Measurements from ENCODE around the gene CEP112. TPM values are rescaled to one million over a fixed set of nuclear protein-coding genes. Genes with fewer than 3 reads are reported as not detected.

CEP112 gene
- total RNA-seq, 6 donors from 2014 or later: 14.3 to 70.2 (median 31.0) TPM

GRCh38 chr17:66192378-66192687 lies 400 bp upstream of the CEP112 start:
- Histone ChIP-seq H3K9me3 (no peaks in the 10 kb centered on the region), H3K36me3 (no peaks in the 10 kb centered on the region), H3K27ac (peak overlapping the region; percentile 63 to 85 (median 78)), H3K27me3 (no peaks in the 10 kb centered on the region), H3K4me3 (peak overlapping the region; percentile 62 to 74 (median 70)), H3K4me1 (peaks cover 4 to 30% (median 12%) of the 10 kb centered on the region in 4 donors)
- TF ChIP-seq EP300 (IDR thresholded peaks at IDR 0.05) (no peak), CTCF (IDR thresholded peaks at IDR 0.05) (no peak), POLR2AphosphoS5 (IDR thresholded peaks at IDR 0.05) (no peak)
- 3 to 4% methylated on average over 10 of the region's 10 CpGs for WGBS, 2 donors
- DNase-seq (no peak), ATAC-seq (ENCODE audit: low FRiP score in 2 of 2) (no peak)

- ATAC-seq (ENCODE audit: low FRiP score in 2 of 2) (peak; percentile 6 to 39), DNase-seq (no peak)
- Histone ChIP-seq H3K4me1 (peaks cover 4 to 30% (median 12%) of the 10 kb centered on the region in 4 donors), H3K9me3 (no peaks in the 10 kb centered on the region), H3K27me3 (no peaks in the 10 kb centered on the region), H3K27ac (peak overlapping the region; percentile 63 to 85 (median 78)), H3K36me3 (no peaks in the 10 kb centered on the region), H3K4me3 (peak overlapping the region; percentile 62 to 74 (median 70))
- 19 to 22% methylated on average over 15 to 16 of the region's 16 CpGs for WGBS, 2 donors
- TF ChIP-seq EP300 (IDR thresholded peaks at IDR 0.05): no peak
- no peak for TF ChIP-seq POLR2A (IDR thresholded peaks at IDR 0.05)
- no peak for TF ChIP-seq POLR2AphosphoS5 (IDR thresholded peaks at IDR 0.05)
Measured at GRCh38 chr17:66190738-66191592, 968 bp downstream of the CEP112 start.

- no peak overlapping the region for H3K4me3 ChIP-seq
- no peaks in the 10 kb centered on the region for H3K27me3 ChIP-seq
- peaks cover 0 to 1% (median 0%) of the 10 kb centered on the region in 4 donors for H3K36me3 ChIP-seq
- H3K27ac ChIP-seq: no peak overlapping the region
- peaks cover 4 to 28% (median 12%) of the 10 kb centered on the region in 4 donors for H3K4me1 ChIP-seq
- 80 to 94% methylated on average over 2 of the region's 2 CpGs for WGBS, 2 donors
- H3K9me3 ChIP-seq: no peaks in the 10 kb centered on the region
- TF ChIP-seq CTCF (IDR thresholded peaks at IDR 0.05): no peak
- TF ChIP-seq POLR2A (IDR thresholded peaks at IDR 0.05): no peak
- no peak for TF ChIP-seq POLR2AphosphoS5 (IDR thresholded peaks at IDR 0.05)
- TF ChIP-seq EP300 (IDR thresholded peaks at IDR 0.05): no peak
- no peak for ATAC-seq (ENCODE audit: low FRiP score in 2 of 2)
- no peak for DNase-seq
Measured at GRCh38 chr17:66187718-66188117, 4.2 kb downstream of the CEP112 start.

GRCh38 chr17:66185862-66186261 lies 6.1 kb downstream of the CEP112 start:
- no peak overlapping the region for H3K4me3 ChIP-seq
- no peak for ATAC-seq (ENCODE audit: low FRiP score in 2 of 2)
- no peak for TF ChIP-seq POLR2AphosphoS5 (IDR thresholded peaks at IDR 0.05)
- TF ChIP-seq POLR2A (IDR thresholded peaks at IDR 0.05): no peak
- TF ChIP-seq EP300 (IDR thresholded peaks at IDR 0.05): no peak
- no peak for TF ChIP-seq CTCF (IDR thresholded peaks at IDR 0.05)

GRCh38 chr17:66184392-66184791 lies 7.5 kb downstream of the CEP112 start:
- ATAC-seq (ENCODE audit: low FRiP score in 2 of 2): no peak
- H3K4me3 ChIP-seq: no peak overlapping the region
- DNase-seq: no peak
- H3K4me1 ChIP-seq: no peaks in the 10 kb centered on the region
- H3K27me3 ChIP-seq: no peaks in the 10 kb centered on the region
- H3K9me3 ChIP-seq: no peaks in the 10 kb centered on the region
- H3K27ac ChIP-seq: no peak overlapping the region
- WGBS, 2 donors: 88 to 89% methylated on average over 1 of the region's 1 CpG
- no peak for TF ChIP-seq CTCF (IDR thresholded peaks at IDR 0.05)
- no peak for TF ChIP-seq EP300 (IDR thresholded peaks at IDR 0.05)
- TF ChIP-seq POLR2A (IDR thresholded peaks at IDR 0.05): no peak
- TF ChIP-seq POLR2AphosphoS5 (IDR thresholded peaks at IDR 0.05): no peak
- H3K36me3 ChIP-seq: peaks cover 0 to 19% (median 4%) of the 10 kb centered on the region in 4 donors

More at GRCh38 chr17:66185862-66186261, 6.1 kb downstream of the CEP112 start:
- H3K27ac ChIP-seq: no peak overlapping the region
- no peak for DNase-seq
- H3K4me1 ChIP-seq: peaks cover 0 to 12% (median 9%) of the 10 kb centered on the region in 4 donors
- peaks cover 0 to 19% (median 4%) of the 10 kb centered on the region in 4 donors for H3K36me3 ChIP-seq
- no peaks in the 10 kb centered on the region for H3K27me3 ChIP-seq
- WGBS, 2 donors: 94 to 97% methylated on average over 4 of the region's 4 CpGs
- no peaks in the 10 kb centered on the region for H3K9me3 ChIP-seq
